Tibial nerve (tissue), 4 donors: ENCODE data around the gene BPIFB3. TPM values are rescaled to one million over a fixed set of nuclear protein-coding genes. Genes with fewer than 3 reads are reported as not detected.
"Not testable (repeated sequence)": the region's sequence is repeated elsewhere in the genome, so short reads cannot be mapped to it uniquely, and the experiment has no call there.

Source experiments
- DNase-seq, 2 donors: peaks; one replicate each; pipeline ENCODE4 v3.0.0-alpha.2; 2019; ENCODE audit warnings: low spot score in 2 of 2
- H3K27ac ChIP-seq, 4 donors: fragments of 200-600 bp; sonication (generic) in 3 of 4; one replicate each; pipeline ENCODE4 v1.5.1; 2017 to 2019; ENCODE audit warnings: mild to moderate bottlenecking in 1 of 4
- H3K27me3 ChIP-seq, 2 donors: fragments of 200-600 bp; sonication (generic) in 1 of 2; one replicate each; pipeline versions ENCODE4 v1.5.1 to v1.6.0; 2017 to 2019
- H3K36me3 ChIP-seq, 3 donors: fragments of 200-600 bp; sonication (generic); one replicate each; pipeline ENCODE4 v1.5.1; 2018 to 2019
- H3K4me1 ChIP-seq, 4 donors: fragments of 200-600 bp; sonication (generic) in 3 of 4; one replicate each; pipeline ENCODE4 v1.5.1; 2017 to 2019
- H3K4me3 ChIP-seq, 4 donors: fragments of 200-600 bp; sonication (generic) in 3 of 4; one replicate each; pipeline ENCODE4 v1.5.1; 2017 to 2019; ENCODE audit warnings: mild to moderate bottlenecking in 1 of 4, moderate library complexity in 1 of 4
- H3K9me3 ChIP-seq, 4 donors: fragments of 200-600 bp; sonication (generic) in 3 of 4; one replicate each; pipeline ENCODE4 v1.5.1; 2017 to 2019
- CTCF ChIP-seq, 5 experiments: fragments of 200-600 bp in 3 of 5; fragments of 450-650 bp in 2 of 5; sonication (generic) in 3 of 5; IDR thresholded peaks; one replicate each; pipeline ENCODE4 v1.5.1; 2016 to 2019; ENCODE audit warnings: antibody characterized with exemption in 5 of 5, mild to moderate bottlenecking in 3 of 5, moderate library complexity in 2 of 5
- EP300 ChIP-seq, 2 donors: sonication (generic); formaldehyde crosslinking; IDR thresholded peaks; one replicate each; pipeline ENCODE4 v1.6.1; 2017; ENCODE audit warnings: antibody characterized with exemption in 2 of 2, mild to moderate bottlenecking in 1 of 2
- POLR2A ChIP-seq, 2 donors: fragments of 450-650 bp; IDR thresholded peaks; one replicate each; pipeline ENCODE4 v1.6.1; 2017; ENCODE audit warnings: antibody characterized with exemption in 2 of 2, mild to moderate bottlenecking in 2 of 2, moderate library complexity in 2 of 2
- WGBS, 2 donors: methylation state at CpG; one replicate each; pipeline ENCODE4 v1.1.5; 2018; 5-methylcytosine and 5-hydroxymethylcytosine counted together
- total RNA-seq, 4 donors: library from RNA; depleted of rRNA; stranded (reverse); fragments of >200 nt; gene quantifications; one replicate each; pipeline ENCODE4 v1.1.0, GENCODE V29; 2016

The BPIFB3 gene
- total RNA-seq, 4 donors from 2014 or later, result not detected

- DNase-seq, result no peak
- Histone ChIP-seq H3K27me3 (no peaks in the 10 kb centered on the region), H3K9me3 (no peaks in the 10 kb centered on the region), H3K4me3 (no peak overlapping the region), H3K36me3 (no peaks in the 10 kb centered on the region), H3K4me1 (peaks cover 0 to 21% (median 3%) of the 10 kb centered on the region in 4 donors), H3K27ac (no peak overlapping the region)
- 80 to 81% methylated on average over 3 of the region's 3 CpGs for WGBS, 2 donors
- TF ChIP-seq CTCF (IDR thresholded peaks at IDR 0.05) (no peak), EP300 (IDR thresholded peaks at IDR 0.05) (no peak)
Measured at GRCh38 chr20:33103556-33103955, 49.9 kb downstream of the BPIFB3 start.

- Histone ChIP-seq H3K36me3 (no peaks in the 10 kb centered on the region), H3K4me3 (no peak overlapping the region), H3K4me1 (peaks cover 0 to 21% (median 3%) of the 10 kb centered on the region in 4 donors), H3K27ac (no peak overlapping the region), H3K27me3 (no peaks in the 10 kb centered on the region), H3K9me3 (no peaks in the 10 kb centered on the region)
- 77 to 86% methylated on average over 3 of the region's 3 CpGs for WGBS, 2 donors
- TF ChIP-seq CTCF (IDR thresholded peaks at IDR 0.05) (no peak), POLR2A (IDR thresholded peaks at IDR 0.05) (no peak), EP300 (IDR thresholded peaks at IDR 0.05) (no peak)
- DNase-seq, result no peak
Measured at GRCh38 chr20:33104336-33104735, 50.6 kb downstream of the BPIFB3 start.

- Histone ChIP-seq H3K36me3 (no peaks in the 10 kb centered on the region), H3K9me3 (no peaks in the 10 kb centered on the region), H3K27me3 (no peaks in the 10 kb centered on the region), H3K4me1 (peaks cover 0 to 21% (median 3%) of the 10 kb centered on the region in 4 donors), H3K27ac (peak overlapping the region in 2 of 4 donors; percentile 8 to 32), H3K4me3 (no peak overlapping the region)
- no peak for DNase-seq
- 38% methylated on average over 8 of the region's 8 CpGs for WGBS, 2 donors
- TF ChIP-seq CTCF (IDR thresholded peaks at IDR 0.05) (no peak), POLR2A (IDR thresholded peaks at IDR 0.05) (no peak), EP300 (IDR thresholded peaks at IDR 0.05) (no peak)
Measured at GRCh38 chr20:33105316-33105924, 51.7 kb downstream of the BPIFB3 start.

- H3K9me3 ChIP-seq, H3K36me3 ChIP-seq, DNase-seq, H3K27me3 ChIP-seq, H3K4me3 ChIP-seq: not testable (repeated sequence)
- peaks cover 0 to 21% (median 3%) of the 10 kb centered on the region in 4 donors for H3K4me1 ChIP-seq
- H3K27ac ChIP-seq, result peak overlapping the region in 1 of 4 donors; percentile 8
- WGBS, 2 donors, result 41 to 60% methylated on average over 7 of the region's 7 CpGs
Measured at GRCh38 chr20:33106058-33106620, 52.4 kb downstream of the BPIFB3 start.

GRCh38 chr20:33108661-33109060 is 55.0 kb downstream of the BPIFB3 start:
- Histone ChIP-seq H3K27ac (no peak overlapping the region), H3K4me1 (peaks cover 0 to 30% (median 6%) of the 10 kb centered on the region in 4 donors), H3K27me3 (no peaks in the 10 kb centered on the region), H3K4me3 (no peak overlapping the region), H3K9me3 (no peaks in the 10 kb centered on the region), H3K36me3 (no peaks in the 10 kb centered on the region)
- DNase-seq, result no peak
- 25% methylated on average over 2 of the region's 2 CpGs for WGBS, 2 donors
- TF ChIP-seq POLR2A (IDR thresholded peaks at IDR 0.05) (no peak), CTCF (IDR thresholded peaks at IDR 0.05) (no peak), EP300 (IDR thresholded peaks at IDR 0.05) (no peak)
